ENCODE results near the gene SMCO4. TPM values are rescaled to one million over a fixed set of nuclear protein-coding genes. Genes with fewer than 3 reads are reported as not detected.

The SMCO4 gene
- total and polyA plus RNA-seq, 2 of the 8 experiments (the other 6 are each of a cell fraction or from before 2014, with no cell fraction given) = 33.2 to 53.9 TPM

- TF ChIP-seq CHD7 (IDR thresholded peaks at IDR 0.05; ENCODE audit: insufficient replicate concordance, low read length) = no peak
- no peak for TF ChIP-seq SAP30 (IDR thresholded peaks at IDR 0.05; ENCODE audit: insufficient read depth, insufficient replicate concordance, low read length)
- TF ChIP-seq SIN3A (conservative IDR thresholded peaks at IDR 0.05 in 1 of 2, IDR thresholded peaks at IDR 0.05 in 1 of 2; ENCODE audit: low read depth in 1 of 2, low read length in 2 of 2) = peak; percentile 61 to 80; a peak in 1 of 4 replicates
- no peak for TF ChIP-seq BACH1 (IDR thresholded peaks at IDR 0.05; ENCODE audit: low read length)
- 0 out of 2 replicates have a peak, but pooled peaks have one; percentile 26 for TF ChIP-seq POLR2AphosphoS5 (IDR thresholded peaks at IDR 0.05; ENCODE audit: low read depth, low read length)
- TF ChIP-seq NANOG (IDR thresholded peaks at IDR 0.05; ENCODE audit: insufficient read depth, low read depth, low read length, poor library complexity, severe bottlenecking) = no peak
- no peak for TF ChIP-seq GTF2F1 (IDR thresholded peaks at IDR 0.05; ENCODE audit: borderline replicate concordance, low read depth, low read length)
- no peak for TF ChIP-seq USF2 (IDR thresholded peaks at IDR 0.05; ENCODE audit: low read length)
- TF ChIP-seq SP2 (IDR thresholded peaks at IDR 0.05; ENCODE audit: low read length) = no peak
These were observed at the start of gene SMCO4 (continued) for GRCh38 chr11:93543292-93543977.
